IMR-90 (cell line): Measurements from ENCODE around the gene FOXC1. TPM values are rescaled to one million over a fixed set of nuclear protein-coding genes. Genes with fewer than 3 reads are reported as not detected.

Experiments used
- ATAC-seq: fragments of 200-7000 bp; cut with Tn5 transposase; 2 replicates; pipeline ENCODE4 v1.9.1; 2020; ENCODE audit warnings: low read depth, mild to moderate bottlenecking, moderate library complexity
- BruUV-seq: library from RNA; stranded (reverse); fragments of 400-500 nt; replicated peaks from 2 replicates; lab custom pipeline; 2021; lab: Mats Ljungman, UMichigan
- CTCF ChIA-PET: fragments of 300-600 bp; formaldehyde crosslinking; extraction: SDS; loops from one replicate; lab custom pipeline; 2021; ENCODE audit warnings: antibody characterized with exemption; lab: Yijun Ruan, JAX
- POLR2A ChIA-PET: fragments of 300-600 bp; sonication (Branson Sonifier 250); formaldehyde crosslinking; loops from one replicate; lab custom pipeline; 2022; ENCODE audit warnings: antibody characterized with exemption; ENCODE audit not compliant: unreplicated experiment; lab: Charles Lee
- DNase-seq: peaks from one replicate; pipeline ENCODE4 v3.0.0; 2013
- H2AFZ ChIP-seq: replicated peaks from 2 replicates; pipeline ENCODE3; 2013; ENCODE audit warnings: low read length, mild to moderate bottlenecking; ENCODE audit not compliant: poor library complexity
- H2AK5ac ChIP-seq: 2 replicates; pipeline ENCODE4 v1.6.1; 2013; ENCODE audit warnings: low read depth, low read length, inconsistent platforms
- H2AK9ac ChIP-seq: replicated peaks from 2 replicates; pipeline ENCODE3; 2013; ENCODE audit warnings: mild to moderate bottlenecking, low read depth, low read length, moderate library complexity; ENCODE audit not compliant: poor library complexity
- H2BK120ac ChIP-seq: 2 replicates; pipeline ENCODE4 v1.6.1; 2013; ENCODE audit warnings: low read depth, low read length, inconsistent platforms
- H2BK15ac ChIP-seq: 3 replicates; pipeline ENCODE4 v1.6.1; 2013; ENCODE audit warnings: low read depth, low read length, inconsistent platforms
- H2BK20ac ChIP-seq: 2 replicates; pipeline ENCODE4 v1.6.1; 2013; ENCODE audit warnings: low read depth, mild to moderate bottlenecking, inconsistent platforms, low read length, moderate library complexity
- H2BK5ac ChIP-seq: 2 replicates; pipeline ENCODE4 v1.6.1; 2013; ENCODE audit warnings: mild to moderate bottlenecking, low read depth, low read length, inconsistent platforms; ENCODE audit not compliant: poor library complexity, severe bottlenecking
- H3K14ac ChIP-seq: replicated peaks from 2 replicates; pipeline ENCODE4 v1.6.1; 2013; ENCODE audit warnings: low read depth, low read length, inconsistent platforms
- H3K18ac ChIP-seq: 2 replicates; pipeline ENCODE4 v1.6.1; 2013; ENCODE audit warnings: low read depth, low read length, control low read depth
- H3K23ac ChIP-seq: 2 replicates; pipeline ENCODE4 v1.6.1; 2013; ENCODE audit warnings: low read depth, low read length, inconsistent platforms
- H3K27ac ChIP-seq: 2 replicates; pipeline ENCODE4 v1.5.1; 2013; ENCODE audit warnings: mild to moderate bottlenecking, control low read depth, low read length; ENCODE audit not compliant: insufficient read depth
- H3K27me3 ChIP-seq: 2 replicates; pipeline ENCODE4 v1.6.1; 2013; ENCODE audit warnings: low read length; ENCODE audit not compliant: control insufficient read depth, insufficient read depth
- H3K36me3 ChIP-seq: 2 replicates; pipeline ENCODE4 v1.6.1; 2013; ENCODE audit warnings: low read length, mixed read lengths; ENCODE audit not compliant: control insufficient read depth, insufficient read depth
- H3K4ac ChIP-seq: 2 replicates; pipeline ENCODE4 v1.6.1; 2013; ENCODE audit warnings: low read depth, low read length, inconsistent platforms
- H3K4me1 ChIP-seq: 2 replicates; pipeline ENCODE4 v1.6.1; 2013; ENCODE audit warnings: low read length, mixed read lengths; ENCODE audit not compliant: control insufficient read depth, insufficient read depth
- H3K4me2 ChIP-seq: 2 replicates; pipeline ENCODE4 v1.6.1; 2013; ENCODE audit warnings: low read depth, mild to moderate bottlenecking, control low read depth, low read length, moderate library complexity
- H3K4me3 ChIP-seq: 2 replicates; pipeline ENCODE4 v1.5.1; 2013; ENCODE audit warnings: low read depth, mild to moderate bottlenecking, control low read depth, low read length, moderate library complexity; ENCODE audit not compliant: insufficient read depth
- H3K56ac ChIP-seq: 2 replicates; pipeline ENCODE4 v1.6.1; 2013; ENCODE audit warnings: low read length, inconsistent platforms; ENCODE audit not compliant: insufficient read depth; ENCODE audit errors: extremely low read depth
- H3K79me1 ChIP-seq, 2 experiments: 2 replicates each; pipeline ENCODE4 v1.6.1; 2013; ENCODE audit warnings: low read length in 2 of 2, inconsistent platforms in 1 of 2, low read depth in 1 of 2
- H3K9ac ChIP-seq: 2 replicates; pipeline ENCODE4 v1.6.1; 2013; ENCODE audit warnings: low read depth, low read length, control low read depth
- H3K9me1 ChIP-seq: 2 replicates; pipeline ENCODE4 v1.6.1; 2013; ENCODE audit warnings: low read length, inconsistent platforms; ENCODE audit not compliant: insufficient read depth
- H3K9me3 ChIP-seq: 2 replicates; pipeline ENCODE4 v1.6.1; 2013; ENCODE audit warnings: low read length; ENCODE audit not compliant: control insufficient read depth, insufficient read depth
- H4K20me1 ChIP-seq: 2 replicates; pipeline ENCODE4 v1.6.1; 2013; ENCODE audit warnings: low read length, inconsistent platforms; ENCODE audit not compliant: insufficient read depth
- H4K5ac ChIP-seq: 2 replicates; pipeline ENCODE4 v1.6.1; 2013; ENCODE audit warnings: mild to moderate bottlenecking, low read depth, low read length, control low read depth
- H4K8ac ChIP-seq, 2 experiments: 2 replicates each; pipeline ENCODE4 v1.6.1; 2013; ENCODE audit warnings: low read depth in 2 of 2, low read length in 2 of 2, control low read depth in 1 of 2, inconsistent platforms in 1 of 2
- H4K91ac ChIP-seq: 2 replicates; pipeline ENCODE4 v1.6.1; 2013; ENCODE audit warnings: low read depth, low read length, inconsistent platforms; ENCODE audit not compliant: insufficient read depth
- BHLHE40 ChIP-seq: fragments of 150-350 bp; IDR thresholded peaks from 2 replicates; pipeline ENCODE4 v1.6.1; 2016; ENCODE audit warnings: mild to moderate bottlenecking, low read depth, low read length
- CEBPB ChIP-seq: IDR thresholded peaks from 2 replicates; pipeline ENCODE4 v1.6.1; 2012; ENCODE audit warnings: low read depth, low read length, improper control_type of control experiment
- CHD1 ChIP-seq: IDR thresholded peaks from 2 replicates; pipeline ENCODE4 v1.6.1; 2012; ENCODE audit warnings: low read depth, low read length, improper control_type of control experiment
- FOS ChIP-seq: fragments of 150-350 bp; IDR thresholded peaks from 2 replicates; pipeline ENCODE4 v1.6.1; 2016; ENCODE audit warnings: low read depth, low read length
- MAFK ChIP-seq: IDR thresholded peaks from 2 replicates; pipeline ENCODE4 v1.6.1; 2012; ENCODE audit warnings: low read depth, low read length, improper control_type of control experiment
- MAZ ChIP-seq: IDR thresholded peaks from 2 replicates; pipeline ENCODE4 v1.6.1; 2012; ENCODE audit warnings: low read depth, mild to moderate bottlenecking, low read length, improper control_type of control experiment, moderate library complexity, borderline replicate concordance
- NFE2L2 ChIP-seq: fragments of 150-350 bp; IDR thresholded peaks from 2 replicates; pipeline ENCODE4 v1.6.1; 2016; ENCODE audit warnings: low read depth, mild to moderate bottlenecking, low read length
- POLR2A ChIP-seq: IDR thresholded peaks from 2 replicates; pipeline ENCODE4 v1.6.1; 2012; ENCODE audit warnings: mild to moderate bottlenecking, low read depth, low read length
- RAD21 ChIP-seq: IDR thresholded peaks from 2 replicates; pipeline ENCODE4 v1.6.1; 2012; ENCODE audit warnings: low read length, improper control_type of control experiment
- RCOR1 ChIP-seq: IDR thresholded peaks from 2 replicates; pipeline ENCODE4 v1.6.1; 2012; ENCODE audit warnings: mild to moderate bottlenecking, low read length, improper control_type of control experiment; ENCODE audit not compliant: insufficient replicate concordance
- RFX5 ChIP-seq: IDR thresholded peaks from 2 replicates; pipeline ENCODE4 v1.8.0; 2012; ENCODE audit warnings: low read depth, mild to moderate bottlenecking, low read length, moderate library complexity
- SMC3 ChIP-seq: fragments of 150-350 bp; IDR thresholded peaks from 2 replicates; pipeline ENCODE4 v1.6.1; 2016; ENCODE audit warnings: low read depth, mild to moderate bottlenecking, antibody characterized with exemption, low read length, moderate library complexity
- WGBS, 2 experiments: methylation state at CpG; one replicate each; pipeline versions ENCODE4 v1.1.5 to v1.1.7; 2013; ENCODE audit warnings: missing lambda C conversion rate in 2 of 2; ENCODE audit not compliant: insufficient read length in 1 of 2; ENCODE audit errors: extremely low coverage in 2 of 2; 5-methylcytosine and 5-hydroxymethylcytosine counted together
- dilution Hi-C: fragments of 300-500 bp; cut with HindIII; formaldehyde crosslinking; loops from one replicate; pipeline ENCODE4 v1.14.3; 2018; ENCODE audit warnings: low sequenced_read_pairs; ENCODE audit not compliant: unreplicated experiment
- in situ Hi-C: fragments of 300-500 bp; cut with MboI; formaldehyde crosslinking; loops from 3 replicates; pipeline ENCODE4 v1.14.3; 2019; ENCODE audit warnings: low sequenced_read_pairs, inconsistent platforms, mixed read lengths
- intact Hi-C: fragments of 100-400 bp; cut with micrococcal nuclease; formaldehyde crosslinking; loops from 2 replicates; pipeline ENCODE4 v1.10.0; 2022
- polyA plus RNA-seq, 3 experiments: library from polyadenylated mRNA; depleted of rRNA; stranded (reverse); fragments of >200 nt; gene quantifications; 2 replicates each; pipeline ENCODE4 v1.2.3, GENCODE V29; 2012; ENCODE audit warnings: low replicate concordance in 1 of 3
- total RNA-seq: library from RNA; depleted of rRNA; stranded (reverse); fragments of >200 nt; gene quantifications from 2 replicates; pipeline ENCODE4 v1.2.3, GENCODE V29; 2012
- TF ChIP-seq, protein P1 (sequence below): conservative IDR thresholded peaks from 2 replicates; pipeline ENCODE4 v1.5.1; 2012; ENCODE audit warnings: mild to moderate bottlenecking, low read depth, low read length, improper control_type of control experiment
- TF ChIP-seq, protein P2 (sequence below): fragments of 150-350 bp; IDR thresholded peaks from 2 replicates; pipeline ENCODE4 v1.6.1; 2016; ENCODE audit warnings: low read depth, mild to moderate bottlenecking, low read length, moderate library complexity, borderline replicate concordance
- TF ChIP-seq, protein P3 (sequence below): fragments of 150-350 bp; IDR thresholded peaks from 2 replicates; pipeline ENCODE4 v1.6.1; 2017; ENCODE audit warnings: mild to moderate bottlenecking, antibody characterized with exemption, low read length, low read depth

The FOXC1 gene
- total and polyA plus RNA-seq, 2 of the 4 experiments (the other 2 are of a cell fraction) = 1.3 to 4.0 TPM

DNA sequence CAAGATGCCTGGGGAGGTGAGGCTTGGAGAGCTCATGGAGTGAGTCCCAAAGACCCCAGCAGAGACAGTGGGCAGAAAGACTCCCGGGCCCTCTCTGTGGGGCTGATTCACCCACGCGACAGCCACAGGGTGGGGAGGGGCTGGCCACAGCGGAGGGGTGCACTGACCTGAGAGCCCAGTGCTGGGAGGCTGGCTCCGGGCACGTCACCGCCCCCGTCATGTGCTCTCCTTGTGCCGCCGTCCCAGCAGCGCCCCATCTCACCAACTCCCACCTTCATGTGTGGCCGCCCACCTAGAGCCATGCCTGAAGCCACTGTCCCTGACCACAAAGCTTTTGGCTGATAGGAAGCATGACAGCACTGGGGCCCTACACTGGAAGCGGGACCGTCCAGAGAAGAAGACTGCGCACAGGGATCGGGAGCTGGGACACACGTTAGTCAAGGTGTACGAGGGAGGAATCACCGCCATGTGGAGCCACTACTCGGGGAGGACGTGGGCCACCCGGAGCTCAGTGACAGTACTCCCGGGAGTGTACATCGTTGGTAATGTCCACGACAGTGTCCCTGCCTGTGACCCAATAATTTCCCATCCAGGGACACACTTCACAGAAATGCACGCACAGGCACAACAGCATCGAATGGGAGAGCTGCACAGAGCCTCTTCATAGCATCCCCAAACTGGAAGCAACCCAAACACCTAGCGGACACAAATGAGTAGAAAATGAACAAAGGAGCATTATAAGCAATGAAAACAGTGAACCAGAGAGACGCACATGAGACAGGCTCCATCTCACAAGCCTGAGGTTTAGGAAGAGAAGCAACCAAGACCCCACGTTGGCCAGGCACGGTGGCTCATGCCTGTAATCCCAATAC lies 28.4 kb upstream of the FOXC1 start:
- intact Hi-C loops (loop anchor here (5.0 kb wide), 1 partner anchor 689 kb away; no protein-coding TSS in a partner anchor), in situ Hi-C loops (no loop called here), dilution Hi-C loops (no loop called here)
- Histone ChIP-seq H2BK120ac (no peak overlapping the region), H3K14ac (no peak overlapping the region), H3K36me3 (no peaks in the 10 kb centered on the region), H4K91ac (no peak overlapping the region), H3K9ac (no peak overlapping the region), H2BK15ac (no peak overlapping the region), H4K8ac (no peak overlapping the region), H3K4me3 (no peak overlapping the region), H3K56ac (no peak overlapping the region), H3K18ac (no peak overlapping the region), H3K4ac (no peak overlapping the region), H2AFZ (no peak overlapping the region), H4K20me1 (no peaks in the 10 kb centered on the region), H3K27me3 (peaks cover 21% of the 10 kb centered on the region), H4K5ac (no peak overlapping the region), H3K9me3 (peaks cover 4% of the 10 kb centered on the region; the same call in 1 of the 2 replicates), H2AK9ac (no peak overlapping the region), H2BK5ac (no peak overlapping the region), H3K4me1 (no peaks in the 10 kb centered on the region), H3K27ac (no peak overlapping the region), H3K79me1 (no peaks in the 10 kb centered on the region), H2AK5ac (no peak overlapping the region), H3K4me2 (no peak overlapping the region), H3K9me1 (no peaks in the 10 kb centered on the region; the same call in 1 of the 2 replicates), H2BK20ac (no peak overlapping the region), H3K23ac (no peak overlapping the region)
- ChIA-PET POLR2A (no interaction called here), CTCF (no interaction called here)
- no peak for ATAC-seq
- BruUV-seq = no TSS peak
- DNase-seq = no peak
- 93% methylated on average over 13 of the region's 31 CpGs; no CpG with 5 or more reads in 1 of the 2 experiments for WGBS, 2 experiments
- TF ChIP-seq, protein P1, sequence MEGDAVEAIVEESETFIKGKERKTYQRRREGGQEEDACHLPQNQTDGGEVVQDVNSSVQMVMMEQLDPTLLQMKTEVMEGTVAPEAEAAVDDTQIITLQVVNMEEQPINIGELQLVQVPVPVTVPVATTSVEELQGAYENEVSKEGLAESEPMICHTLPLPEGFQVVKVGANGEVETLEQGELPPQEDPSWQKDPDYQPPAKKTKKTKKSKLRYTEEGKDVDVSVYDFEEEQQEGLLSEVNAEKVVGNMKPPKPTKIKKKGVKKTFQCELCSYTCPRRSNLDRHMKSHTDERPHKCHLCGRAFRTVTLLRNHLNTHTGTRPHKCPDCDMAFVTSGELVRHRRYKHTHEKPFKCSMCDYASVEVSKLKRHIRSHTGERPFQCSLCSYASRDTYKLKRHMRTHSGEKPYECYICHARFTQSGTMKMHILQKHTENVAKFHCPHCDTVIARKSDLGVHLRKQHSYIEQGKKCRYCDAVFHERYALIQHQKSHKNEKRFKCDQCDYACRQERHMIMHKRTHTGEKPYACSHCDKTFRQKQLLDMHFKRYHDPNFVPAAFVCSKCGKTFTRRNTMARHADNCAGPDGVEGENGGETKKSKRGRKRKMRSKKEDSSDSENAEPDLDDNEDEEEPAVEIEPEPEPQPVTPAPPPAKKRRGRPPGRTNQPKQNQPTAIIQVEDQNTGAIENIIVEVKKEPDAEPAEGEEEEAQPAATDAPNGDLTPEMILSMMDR = no peak
- TF ChIP-seq RCOR1 = no peak
- TF ChIP-seq BHLHE40 = no peak
- TF ChIP-seq, protein P2, sequence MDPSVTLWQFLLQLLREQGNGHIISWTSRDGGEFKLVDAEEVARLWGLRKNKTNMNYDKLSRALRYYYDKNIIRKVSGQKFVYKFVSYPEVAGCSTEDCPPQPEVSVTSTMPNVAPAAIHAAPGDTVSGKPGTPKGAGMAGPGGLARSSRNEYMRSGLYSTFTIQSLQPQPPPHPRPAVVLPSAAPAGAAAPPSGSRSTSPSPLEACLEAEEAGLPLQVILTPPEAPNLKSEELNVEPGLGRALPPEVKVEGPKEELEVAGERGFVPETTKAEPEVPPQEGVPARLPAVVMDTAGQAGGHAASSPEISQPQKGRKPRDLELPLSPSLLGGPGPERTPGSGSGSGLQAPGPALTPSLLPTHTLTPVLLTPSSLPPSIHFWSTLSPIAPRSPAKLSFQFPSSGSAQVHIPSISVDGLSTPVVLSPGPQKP = no peak
- no peak for TF ChIP-seq POLR2A
- no peak for TF ChIP-seq RFX5
- no peak for TF ChIP-seq RAD21
- no peak for TF ChIP-seq MAFK
- TF ChIP-seq CEBPB = no peak
- no peak for TF ChIP-seq FOS
- no peak for TF ChIP-seq SMC3
- TF ChIP-seq MAZ = no peak
- TF ChIP-seq CHD1 = no peak
- TF ChIP-seq NFE2L2 = no peak
- TF ChIP-seq, protein P3, sequence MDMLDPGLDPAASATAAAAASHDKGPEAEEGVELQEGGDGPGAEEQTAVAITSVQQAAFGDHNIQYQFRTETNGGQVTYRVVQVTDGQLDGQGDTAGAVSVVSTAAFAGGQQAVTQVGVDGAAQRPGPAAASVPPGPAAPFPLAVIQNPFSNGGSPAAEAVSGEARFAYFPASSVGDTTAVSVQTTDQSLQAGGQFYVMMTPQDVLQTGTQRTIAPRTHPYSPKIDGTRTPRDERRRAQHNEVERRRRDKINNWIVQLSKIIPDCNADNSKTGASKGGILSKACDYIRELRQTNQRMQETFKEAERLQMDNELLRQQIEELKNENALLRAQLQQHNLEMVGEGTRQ = no peak
